ENCODE results near the gene TMIGD1.

The TMIGD1 gene

GRCh38 chr17:30333503-30334360 is at the start of gene TMIGD1:
TMIGD1 (minus strand) TSS chr17:30334057; CDS start chr17:30332133, 1,924 bp downstream.
- no peak for DNase-seq (ENCODE audit: low read depth in 2 of 2, low spot score in 1 of 2)

GRCh38 chr17:30382345-30382744 is 48.5 kb upstream of the TMIGD1 start:
- DNase-seq (ENCODE audit: low read depth in 2 of 2, low spot score in 1 of 2) = no peak

GRCh38 chr17:30381340-30381659 is 47.4 kb upstream of the TMIGD1 start:
- DNase-seq (ENCODE audit: low read depth in 2 of 2, low spot score in 1 of 2) = no peak

GRCh38 chr17:30380643-30381339 is 46.9 kb upstream of the TMIGD1 start:
- no peak for DNase-seq (ENCODE audit: low read depth in 2 of 2, low spot score in 1 of 2)

- no peak for DNase-seq (ENCODE audit: low read depth in 2 of 2, low spot score in 1 of 2)
Measured at GRCh38 chr17:30379903-30380381, 46.1 kb upstream of the TMIGD1 start.

- DNase-seq (ENCODE audit: low read depth in 2 of 2, low spot score in 1 of 2) = peak in 1 of 2 donors; percentile 7
Measured at GRCh38 chr17:30379303-30379902, 45.5 kb upstream of the TMIGD1 start.

GRCh38 chr17:30378825-30379302 is 45.0 kb upstream of the TMIGD1 start, which contains the start of gene CPD:
CPD (plus strand) TSS chr17:30378927; CDS start chr17:30378981, 54 bp downstream.
- peak; percentile 95 to 96 for DNase-seq (ENCODE audit: low read depth in 2 of 2, low spot score in 1 of 2)

- peak; percentile 10 to 21 for DNase-seq (ENCODE audit: low read depth in 2 of 2, low spot score in 1 of 2)
Measured at GRCh38 chr17:30378241-30378824, 44.5 kb upstream of the TMIGD1 start.

- no peak for DNase-seq (ENCODE audit: low read depth in 2 of 2, low spot score in 1 of 2)
Measured at GRCh38 chr17:30377574-30378240, 43.9 kb upstream of the TMIGD1 start.

GRCh38 chr17:30376621-30377452 is 43.0 kb upstream of the TMIGD1 start:
- DNase-seq (ENCODE audit: low read depth in 2 of 2, low spot score in 1 of 2) = no peak

GRCh38 chr17:30375661-30376060 is 41.8 kb upstream of the TMIGD1 start:
- DNase-seq (ENCODE audit: low read depth in 2 of 2, low spot score in 1 of 2) = no peak

GRCh38 chr17:30372755-30373154 is 38.9 kb upstream of the TMIGD1 start:
- no peak for DNase-seq (ENCODE audit: low read depth in 2 of 2, low spot score in 1 of 2)

GRCh38 chr17:30369995-30370394 is 36.1 kb upstream of the TMIGD1 start:
- no peak for DNase-seq (ENCODE audit: low read depth in 2 of 2, low spot score in 1 of 2)

- DNase-seq (ENCODE audit: low read depth in 2 of 2, low spot score in 1 of 2) = no peak
Measured at GRCh38 chr17:30368912-30369720, 35.3 kb upstream of the TMIGD1 start.

GRCh38 chr17:30366536-30366935 is 32.7 kb upstream of the TMIGD1 start:
- DNase-seq (ENCODE audit: low read depth in 2 of 2, low spot score in 1 of 2) = no peak

GRCh38 chr17:30363715-30364202 is 29.9 kb upstream of the TMIGD1 start:
- DNase-seq (ENCODE audit: low read depth in 2 of 2, low spot score in 1 of 2) = peak; percentile 44 to 49

GRCh38 chr17:30361766-30362279 is 28.0 kb upstream of the TMIGD1 start:
- no peak for DNase-seq (ENCODE audit: low read depth in 2 of 2, low spot score in 1 of 2)

- DNase-seq (ENCODE audit: low read depth in 2 of 2, low spot score in 1 of 2) = no peak
Measured at GRCh38 chr17:30360086-30360808, 26.4 kb upstream of the TMIGD1 start.
